Lower lobe of right lung (tissue), 2 donors: ENCODE data around the gene DCHS1. TPM values are rescaled to one million over a fixed set of nuclear protein-coding genes. Genes with fewer than 3 reads are reported as not detected.

Source experiments
- ATAC-seq, 2 donors: fragments of 200-7000 bp; cut with Tn5 transposase; one replicate each; pipeline ENCODE4 v1.9.1; 2020 to 2022; ENCODE audit warnings: mild to moderate bottlenecking in 2 of 2, moderate library complexity in 2 of 2
- DNase-seq: peaks from one replicate; pipeline ENCODE4 v3.0.0-alpha.2; 2020
- H3K27ac ChIP-seq: fragments of 200-600 bp; one replicate; pipeline ENCODE4 v1.8.0; 2022
- H3K27me3 ChIP-seq: fragments of 200-600 bp; one replicate; pipeline ENCODE4 v1.8.0; 2022; ENCODE audit warnings: low read depth
- H3K36me3 ChIP-seq: fragments of 200-600 bp; one replicate; pipeline ENCODE4 v1.8.0; 2022; ENCODE audit warnings: mild to moderate bottlenecking
- H3K4me1 ChIP-seq: fragments of 200-600 bp; one replicate; pipeline ENCODE4 v1.8.0; 2022
- H3K4me3 ChIP-seq: fragments of 200-600 bp; one replicate; pipeline ENCODE4 v1.8.0; 2022; ENCODE audit warnings: mild to moderate bottlenecking
- H3K9me3 ChIP-seq: fragments of 200-600 bp; one replicate; pipeline ENCODE4 v1.8.0; 2022
- intact Hi-C: fragments of 100-400 bp; cut with DNase I; formaldehyde crosslinking; loops from one replicate; pipeline ENCODE4 v1.11.0; 2022
- total RNA-seq: library from RNA; stranded (reverse); fragmentation: NEBNext Ultra II Directional; extraction: Animal tissue kit (Norgen Biotek cat#: 25700); gene quantifications from one replicate; pipeline ENCODE4 v1.2.1, GENCODE V29; 2021
- TF ChIP-seq, protein P1 (sequence below): fragments of 200-600 bp; IDR thresholded peaks from one replicate; pipeline ENCODE4 v1.8.0; 2022; ENCODE audit warnings: antibody characterized with exemption, mild to moderate bottlenecking
- donor health status: DM: no; HTN: yes; CAD: no; lungs with severe emphysema.

The DCHS1 gene
- total RNA-seq, 1 donor from 2014 or later = 23.2 TPM

GRCh38 chr11:6618117-6619003 is 37.2 kb downstream of the DCHS1 start:
- Histone ChIP-seq H3K27me3 (no peaks in the 10 kb centered on the region), H3K4me1 (peaks cover 25% of the 10 kb centered on the region), H3K9me3 (no peaks in the 10 kb centered on the region), H3K36me3 (peaks cover 35% of the 10 kb centered on the region), H3K4me3 (peak overlapping the region; percentile 87), H3K27ac (peak overlapping the region; percentile 92)
- TF ChIP-seq, protein P1, sequence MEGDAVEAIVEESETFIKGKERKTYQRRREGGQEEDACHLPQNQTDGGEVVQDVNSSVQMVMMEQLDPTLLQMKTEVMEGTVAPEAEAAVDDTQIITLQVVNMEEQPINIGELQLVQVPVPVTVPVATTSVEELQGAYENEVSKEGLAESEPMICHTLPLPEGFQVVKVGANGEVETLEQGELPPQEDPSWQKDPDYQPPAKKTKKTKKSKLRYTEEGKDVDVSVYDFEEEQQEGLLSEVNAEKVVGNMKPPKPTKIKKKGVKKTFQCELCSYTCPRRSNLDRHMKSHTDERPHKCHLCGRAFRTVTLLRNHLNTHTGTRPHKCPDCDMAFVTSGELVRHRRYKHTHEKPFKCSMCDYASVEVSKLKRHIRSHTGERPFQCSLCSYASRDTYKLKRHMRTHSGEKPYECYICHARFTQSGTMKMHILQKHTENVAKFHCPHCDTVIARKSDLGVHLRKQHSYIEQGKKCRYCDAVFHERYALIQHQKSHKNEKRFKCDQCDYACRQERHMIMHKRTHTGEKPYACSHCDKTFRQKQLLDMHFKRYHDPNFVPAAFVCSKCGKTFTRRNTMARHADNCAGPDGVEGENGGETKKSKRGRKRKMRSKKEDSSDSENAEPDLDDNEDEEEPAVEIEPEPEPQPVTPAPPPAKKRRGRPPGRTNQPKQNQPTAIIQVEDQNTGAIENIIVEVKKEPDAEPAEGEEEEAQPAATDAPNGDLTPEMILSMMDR = no peak
- peak; percentile 52 for DNase-seq
- peak; percentile 36 to 49 for ATAC-seq
- intact Hi-C loops = no loop called here

- ATAC-seq (no peak), DNase-seq (no peak)
- H3K27ac ChIP-seq = peak overlapping the region; percentile 92
- no peaks in the 10 kb centered on the region for H3K9me3 ChIP-seq
- intact Hi-C loops = no loop called here
- TF ChIP-seq, protein P1 = no peak
- H3K27me3 ChIP-seq = no peaks in the 10 kb centered on the region
- peaks cover 35% of the 10 kb centered on the region for H3K36me3 ChIP-seq
- H3K4me3 ChIP-seq = peak overlapping the region; percentile 87
- peaks cover 31% of the 10 kb centered on the region for H3K4me1 ChIP-seq
Measured at GRCh38 chr11:6617315-6617781, 38.3 kb downstream of the DCHS1 start.

DNA sequence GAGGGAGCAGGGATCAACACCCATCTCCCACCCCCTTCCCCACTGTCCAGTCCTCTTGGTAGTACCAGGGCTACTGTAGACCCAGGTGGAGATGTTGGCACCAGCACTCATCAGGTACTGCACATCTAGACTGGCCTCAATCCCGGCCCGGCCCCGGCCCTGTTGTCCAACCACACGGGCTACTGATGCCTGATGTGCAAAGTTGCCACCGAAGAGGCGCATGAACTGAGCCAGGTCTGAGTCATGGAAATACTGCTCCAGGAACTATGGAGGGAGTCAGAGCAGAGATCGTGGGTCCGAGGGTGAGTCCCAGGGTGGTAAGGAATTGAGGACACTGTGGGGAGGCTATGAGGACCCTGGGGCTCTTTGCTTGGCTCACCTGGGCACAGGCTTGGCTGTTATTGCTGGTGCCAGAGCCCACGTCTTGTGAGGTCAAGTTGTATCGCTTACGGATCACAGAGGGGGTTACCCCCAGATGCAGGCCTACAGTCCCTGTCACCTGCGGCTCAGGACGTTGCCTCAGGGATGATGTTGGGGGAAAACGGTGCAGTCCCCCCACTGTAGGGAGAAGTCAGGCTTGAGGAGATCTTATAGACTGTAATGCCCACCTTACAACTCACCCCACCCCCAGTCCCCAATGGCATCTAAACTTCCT is 38.9 kb downstream of the DCHS1 start:
- TF ChIP-seq, protein P1 = no peak
- ATAC-seq = no peak
- Histone ChIP-seq H3K9me3 (no peaks in the 10 kb centered on the region), H3K4me3 (no peak overlapping the region), H3K4me1 (peaks cover 31% of the 10 kb centered on the region), H3K27ac (no peak overlapping the region), H3K27me3 (no peaks in the 10 kb centered on the region), H3K36me3 (peaks cover 35% of the 10 kb centered on the region)
- intact Hi-C loops = no loop called here
- no peak for DNase-seq

- ATAC-seq (no peak), DNase-seq (no peak)
- intact Hi-C loops = no loop called here
- no peaks in the 10 kb centered on the region for H3K27me3 ChIP-seq
- TF ChIP-seq, protein P1 = no peak
- no peaks in the 10 kb centered on the region for H3K9me3 ChIP-seq
- peaks cover 38% of the 10 kb centered on the region for H3K36me3 ChIP-seq
- no peak overlapping the region for H3K27ac ChIP-seq
- peaks cover 35% of the 10 kb centered on the region for H3K4me1 ChIP-seq
- no peak overlapping the region for H3K4me3 ChIP-seq
Measured at GRCh38 chr11:6615882-6616585, 39.6 kb downstream of the DCHS1 start.

DNA sequence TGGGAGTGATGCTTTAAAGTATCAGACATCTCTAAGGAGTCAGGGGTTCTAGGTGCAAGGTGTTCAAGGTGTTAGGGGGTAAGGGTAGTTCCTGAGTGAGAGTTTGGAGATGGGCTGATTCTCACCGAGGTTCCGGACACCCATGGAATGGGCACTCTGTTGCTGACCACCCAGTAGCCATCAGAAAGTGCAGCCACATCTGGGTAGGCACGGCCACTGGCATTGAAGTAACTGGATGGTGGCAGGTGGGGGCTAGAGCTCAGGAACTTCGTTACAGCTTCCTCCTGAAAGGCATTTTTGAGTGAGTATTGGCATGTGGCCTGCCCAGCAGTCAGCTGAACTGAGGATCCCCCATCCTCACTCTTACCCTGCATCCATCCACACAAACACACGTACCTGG is 40.6 kb downstream of the DCHS1 start:
- intact Hi-C loops = no loop called here
- DNase-seq (no peak), ATAC-seq (no peak)
- Histone ChIP-seq H3K27ac (no peak overlapping the region), H3K27me3 (no peaks in the 10 kb centered on the region), H3K9me3 (no peaks in the 10 kb centered on the region), H3K36me3 (peaks cover 48% of the 10 kb centered on the region), H3K4me1 (peaks cover 40% of the 10 kb centered on the region), H3K4me3 (no peak overlapping the region)
- TF ChIP-seq, protein P1 = no peak
